ENCODE data around the gene CDK6. TPM values are rescaled to one million over a fixed set of nuclear protein-coding genes. Genes with fewer than 3 reads are reported as not detected.
A peak's percentile ranks its signal among the peaks of the same experiment; 100 is the strongest.
"Not testable (repeated sequence)": the region's sequence is repeated elsewhere in the genome, so short reads cannot be mapped to it uniquely, and the experiment has no call there.

The CDK6 gene
- total RNA-seq, 2 donors from 2014 or later = 28.5 to 36.6 TPM

DNA sequence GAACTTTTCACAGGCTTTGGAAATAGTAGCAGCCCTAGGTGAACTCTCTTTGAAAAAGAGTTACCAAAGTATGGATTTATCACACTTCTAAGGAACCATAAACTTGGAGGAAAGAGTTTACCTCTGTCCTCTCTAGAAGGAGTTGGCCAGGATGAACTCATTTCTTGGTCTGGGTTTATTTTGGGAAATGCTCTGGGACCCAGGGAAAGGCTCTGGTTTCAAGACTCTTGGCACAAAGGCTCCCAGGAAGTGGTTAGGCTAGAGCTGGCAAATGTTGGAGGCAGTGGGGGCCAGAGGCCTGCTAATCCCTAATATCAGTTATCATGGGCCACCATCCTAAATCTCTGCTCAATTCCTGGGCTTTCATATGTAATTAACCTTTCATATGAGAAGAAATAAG is 36.3 kb upstream of the CDK6 start:
- TF ChIP-seq, protein P1, sequence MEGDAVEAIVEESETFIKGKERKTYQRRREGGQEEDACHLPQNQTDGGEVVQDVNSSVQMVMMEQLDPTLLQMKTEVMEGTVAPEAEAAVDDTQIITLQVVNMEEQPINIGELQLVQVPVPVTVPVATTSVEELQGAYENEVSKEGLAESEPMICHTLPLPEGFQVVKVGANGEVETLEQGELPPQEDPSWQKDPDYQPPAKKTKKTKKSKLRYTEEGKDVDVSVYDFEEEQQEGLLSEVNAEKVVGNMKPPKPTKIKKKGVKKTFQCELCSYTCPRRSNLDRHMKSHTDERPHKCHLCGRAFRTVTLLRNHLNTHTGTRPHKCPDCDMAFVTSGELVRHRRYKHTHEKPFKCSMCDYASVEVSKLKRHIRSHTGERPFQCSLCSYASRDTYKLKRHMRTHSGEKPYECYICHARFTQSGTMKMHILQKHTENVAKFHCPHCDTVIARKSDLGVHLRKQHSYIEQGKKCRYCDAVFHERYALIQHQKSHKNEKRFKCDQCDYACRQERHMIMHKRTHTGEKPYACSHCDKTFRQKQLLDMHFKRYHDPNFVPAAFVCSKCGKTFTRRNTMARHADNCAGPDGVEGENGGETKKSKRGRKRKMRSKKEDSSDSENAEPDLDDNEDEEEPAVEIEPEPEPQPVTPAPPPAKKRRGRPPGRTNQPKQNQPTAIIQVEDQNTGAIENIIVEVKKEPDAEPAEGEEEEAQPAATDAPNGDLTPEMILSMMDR (conservative IDR thresholded peaks at IDR 0.05) = no peak
- H3K27ac ChIP-seq (ENCODE audit: low read depth, low read length) = no peak overlapping the region
- no peak overlapping the region for H3K4me3 ChIP-seq (ENCODE audit: low read length)
- no peak for DNase-seq
- no peaks in the 10 kb centered on the region for H3K36me3 ChIP-seq (ENCODE audit: control insufficient read depth, insufficient read depth, low read length)
- peaks cover 21% of the 10 kb centered on the region for H3K9me3 ChIP-seq (ENCODE audit: control insufficient read depth, low read length)
- H3K9ac ChIP-seq (ENCODE audit: extremely low read depth, low read length, poor library complexity, severe bottlenecking) = no peak overlapping the region
- H3K27me3 ChIP-seq (ENCODE audit: control insufficient read depth, insufficient read depth, low read length, poor library complexity, severe bottlenecking) = no peaks in the 10 kb centered on the region
- H3K4me1 ChIP-seq (ENCODE audit: control insufficient read depth, insufficient read depth, low read length) = peaks cover 4% of the 10 kb centered on the region
- H3K4me1 Mint-ChIP-seq = peaks cover 2% of the 10 kb centered on the region
- no peaks in the 10 kb centered on the region for H3K9me3 Mint-ChIP-seq
- no peaks in the 10 kb centered on the region for H3K36me3 Mint-ChIP-seq (ENCODE audit: low read depth)
- H3K4me3 Mint-ChIP-seq = no peak overlapping the region
- H3K27me3 Mint-ChIP-seq (ENCODE audit: insufficient read depth) = no peaks in the 10 kb centered on the region
- no peak overlapping the region for H3K27ac Mint-ChIP-seq

DNA sequence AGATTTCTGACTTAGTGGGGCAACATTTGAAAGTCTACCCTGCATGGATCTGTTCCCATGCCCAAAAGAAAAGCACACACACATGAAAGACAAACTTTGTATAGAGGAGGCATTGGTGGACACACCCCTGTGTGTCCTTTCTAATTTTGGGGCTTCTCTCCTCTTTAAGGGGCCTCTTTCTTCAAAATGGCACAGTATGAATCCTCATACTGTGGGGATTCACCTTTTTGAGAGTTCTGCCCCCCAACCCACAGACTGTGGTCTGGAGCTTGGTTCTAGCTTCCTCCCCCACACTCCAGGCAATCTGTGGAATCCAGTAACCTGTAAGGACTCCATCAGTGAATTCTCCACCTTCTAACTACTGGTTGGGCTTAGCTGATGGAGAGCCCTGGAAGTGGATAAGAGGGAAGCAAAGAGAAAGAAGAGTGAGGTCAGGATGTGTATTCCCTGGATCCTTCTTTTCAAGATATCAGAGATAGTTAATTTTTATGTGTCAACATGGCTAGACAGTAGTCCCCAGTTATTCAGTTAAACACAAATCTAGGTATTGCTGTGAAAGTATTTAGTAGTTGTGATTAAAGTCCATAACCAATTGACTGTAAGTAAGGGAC is 32.4 kb upstream of the CDK6 start:
- H3K36me3 ChIP-seq (ENCODE audit: control insufficient read depth, insufficient read depth, low read length) = no peaks in the 10 kb centered on the region
- no peak overlapping the region for H3K27ac Mint-ChIP-seq
- H3K27ac ChIP-seq (ENCODE audit: low read depth, low read length) = no peak overlapping the region
- H3K27me3 Mint-ChIP-seq (ENCODE audit: insufficient read depth) = no peaks in the 10 kb centered on the region
- H3K4me1 ChIP-seq (ENCODE audit: control insufficient read depth, insufficient read depth, low read length) = peaks cover 2% of the 10 kb centered on the region
- peaks cover 2% of the 10 kb centered on the region for H3K4me1 Mint-ChIP-seq
- H3K4me3 ChIP-seq (ENCODE audit: low read length) = no peak overlapping the region
- H3K9me3 Mint-ChIP-seq = peaks cover 5% of the 10 kb centered on the region
- TF ChIP-seq, protein P1 (conservative IDR thresholded peaks at IDR 0.05) = no peak
- no peak overlapping the region for H3K4me3 Mint-ChIP-seq
- no peak overlapping the region for H3K9ac ChIP-seq (ENCODE audit: extremely low read depth, low read length, poor library complexity, severe bottlenecking)
- no peaks in the 10 kb centered on the region for H3K36me3 Mint-ChIP-seq (ENCODE audit: low read depth)
- no peaks in the 10 kb centered on the region for H3K27me3 ChIP-seq (ENCODE audit: control insufficient read depth, insufficient read depth, low read length, poor library complexity, severe bottlenecking)
- no peak for DNase-seq
- peaks cover 32% of the 10 kb centered on the region for H3K9me3 ChIP-seq (ENCODE audit: control insufficient read depth, low read length)

DNA sequence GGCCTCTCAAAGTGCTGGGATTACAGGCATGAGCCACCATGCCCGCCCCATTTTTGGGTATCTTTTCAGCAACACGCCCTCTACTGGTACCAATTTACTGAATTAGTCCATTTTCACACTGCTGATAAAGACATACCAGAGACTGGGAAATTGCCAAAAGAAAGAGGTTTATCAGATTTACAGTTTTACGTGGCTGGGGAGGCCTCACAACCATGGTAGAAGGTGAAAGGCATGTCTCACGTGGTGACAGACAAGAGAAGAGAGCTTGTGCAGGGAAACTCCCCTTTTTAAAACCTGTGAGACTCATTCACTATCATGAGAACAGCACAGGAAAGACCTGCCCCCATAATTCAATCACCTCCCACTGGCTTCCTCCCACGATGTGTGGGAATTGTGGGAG is 27.8 kb upstream of the CDK6 start:
- Histone ChIP-seq H3K9me3 (ENCODE audit: control insufficient read depth, low read length) (peaks cover 31% of the 10 kb centered on the region), H3K4me3 (ENCODE audit: low read length) (peak overlapping the region; percentile 34)
- not testable (repeated sequence) for DNase-seq; H3K4me1 Mint-ChIP-seq; H3K27ac Mint-ChIP-seq; H3K27me3 ChIP-seq (ENCODE audit: control insufficient read depth, insufficient read depth, low read length, poor library complexity, severe bottlenecking); H3K36me3 Mint-ChIP-seq (ENCODE audit: low read depth); H3K36me3 ChIP-seq (ENCODE audit: control insufficient read depth, insufficient read depth, low read length); H3K27me3 Mint-ChIP-seq (ENCODE audit: insufficient read depth); H3K27ac ChIP-seq (ENCODE audit: low read depth, low read length); H3K4me1 ChIP-seq (ENCODE audit: control insufficient read depth, insufficient read depth, low read length); H3K4me3 Mint-ChIP-seq; H3K9ac ChIP-seq (ENCODE audit: extremely low read depth, low read length, poor library complexity, severe bottlenecking)
- WGBS, 2 experiments (ENCODE audit: insufficient coverage in 1 of 2, insufficient read length in 1 of 2) = 75 to 76% methylated on average over 3 to 5 of the region's 5 CpGs
- TF ChIP-seq, protein P1 (conservative IDR thresholded peaks at IDR 0.05) = peak; percentile 67
- H3K9me3 Mint-ChIP-seq = peaks cover 19% of the 10 kb centered on the region
